Inferior parietal cortex (tissue), 1 donor: ENCODE data around the gene KLHDC9.

Experiments
- DNase-seq: peaks from one replicate; pipeline ENCODE4 v3.0.0-alpha.2; 2016; ENCODE audit errors: extremely low spot score

The KLHDC9 gene

GRCh38 chr1:161076410-161076809 lies 21.8 kb upstream of the KLHDC9 start:
- no peak for DNase-seq

GRCh38 chr1:161077426-161077825 lies 20.7 kb upstream of the KLHDC9 start:
- DNase-seq, result no peak

GRCh38 chr1:161079436-161080110 lies 18.6 kb upstream of the KLHDC9 start:
- DNase-seq, result no peak

GRCh38 chr1:161080441-161081405 lies 17.4 kb upstream of the KLHDC9 start:
- no peak for DNase-seq

GRCh38 chr1:161081519-161081918 lies 16.6 kb upstream of the KLHDC9 start:
- DNase-seq, result no peak

- DNase-seq, result no peak
Measured at GRCh38 chr1:161082483-161082882, 15.7 kb upstream of the KLHDC9 start.

GRCh38 chr1:161082996-161083747 lies 15.0 kb upstream of the KLHDC9 start:
- no peak for DNase-seq

- no peak for DNase-seq
Measured at GRCh38 chr1:161083748-161084596, 14.2 kb upstream of the KLHDC9 start.

- DNase-seq, result no peak
Measured at GRCh38 chr1:161084597-161084988, 13.6 kb upstream of the KLHDC9 start.

- DNase-seq, result no peak
Measured at GRCh38 chr1:161085165-161085564, 13.0 kb upstream of the KLHDC9 start.

GRCh38 chr1:161086457-161086856 lies 11.7 kb upstream of the KLHDC9 start:
- DNase-seq, result no peak

GRCh38 chr1:161088587-161089110 lies 9.5 kb upstream of the KLHDC9 start:
- DNase-seq, result no peak

- DNase-seq, result no peak
Measured at GRCh38 chr1:161089251-161089924, 8.8 kb upstream of the KLHDC9 start, which contains the start of gene NECTIN4. NECTIN4 (minus strand) TSS chr1:161089558; CDS start chr1:161089296, 262 bp downstream.

GRCh38 chr1:161089938-161090337 lies 8.2 kb upstream of the KLHDC9 start:
- no peak for DNase-seq

GRCh38 chr1:161090617-161091016 lies 7.5 kb upstream of the KLHDC9 start:
- DNase-seq, result no peak

- no peak for DNase-seq
Measured at GRCh38 chr1:161091093-161091492, 7.1 kb upstream of the KLHDC9 start.

- no peak for DNase-seq
Measured at GRCh38 chr1:161091796-161092507, 6.2 kb upstream of the KLHDC9 start.

GRCh38 chr1:161092621-161093028 lies 5.5 kb upstream of the KLHDC9 start:
- DNase-seq, result no peak

GRCh38 chr1:161094481-161094880 lies 3.7 kb upstream of the KLHDC9 start:
- no peak for DNase-seq

- no peak for DNase-seq
Measured at GRCh38 chr1:161095230-161095629, 2.9 kb upstream of the KLHDC9 start.
